Stomach (tissue), 9 donors: ENCODE data around the gene HMX1. TPM values are rescaled to one million over a fixed set of nuclear protein-coding genes. Genes with fewer than 3 reads are reported as not detected.

Source experiments
- DNase-seq, 2 donors: peaks; one replicate each; pipeline versions ENCODE4 v3.0.0 to v3.0.0-alpha.2; 2013 to 2019
- H3K27ac ChIP-seq, 5 donors: fragments of 200-600 bp in 4 of 5; sonication (generic) in 4 of 5; one replicate each; pipeline ENCODE4 v1.5.1; 2013 to 2019; ENCODE audit warnings: mild to moderate bottlenecking in 1 of 5, moderate library complexity in 1 of 5
- H3K27me3 ChIP-seq, 3 donors: fragments of 200-600 bp; sonication (generic); one replicate each; pipeline ENCODE4 v1.5.1; 2017 to 2019; ENCODE audit warnings: mixed run types in 1 of 3
- H3K36me3 ChIP-seq, 4 donors: fragments of 200-600 bp; sonication (generic); 1 replicate in 3 of 4; 2 replicates in 1 of 4; pipeline ENCODE4 v1.5.1; 2016 to 2019
- H3K4me1 ChIP-seq, 4 donors: fragments of 200-600 bp; sonication (generic); one replicate each; pipeline ENCODE4 v1.5.1; 2016 to 2019
- H3K4me3 ChIP-seq, 4 donors: fragments of 200-600 bp; sonication (generic) in 3 of 4; one replicate each; pipeline ENCODE4 v1.5.1; 2016 to 2019; ENCODE audit warnings: mild to moderate bottlenecking in 1 of 4
- H3K9me3 ChIP-seq, 4 donors: fragments of 200-600 bp; sonication (generic); one replicate each; pipeline ENCODE4 v1.5.1; 2016 to 2019
- CTCF ChIP-seq, 7 experiments: fragments of 450-650 bp in 4 of 7; fragments of 200-600 bp in 3 of 7; sonication (generic) in 3 of 7; IDR thresholded peaks; one replicate each; pipeline ENCODE4 v1.5.1; 2016 to 2019; ENCODE audit warnings: antibody characterized with exemption in 7 of 7, control low read depth in 2 of 7, mild to moderate bottlenecking in 1 of 7
- EP300 ChIP-seq: sonication (generic); formaldehyde crosslinking; IDR thresholded peaks from one replicate; pipeline ENCODE4 v1.6.1; 2017; ENCODE audit warnings: antibody characterized with exemption
- POLR2A ChIP-seq, 4 donors: fragments of 450-650 bp; IDR thresholded peaks; one replicate each; pipeline ENCODE4 v1.6.1; 2016; ENCODE audit warnings: antibody characterized with exemption in 4 of 4, control low read depth in 2 of 4, mild to moderate bottlenecking in 1 of 4, moderate library complexity in 1 of 4
- POLR2AphosphoS5 ChIP-seq, 3 donors: sonication (generic); formaldehyde crosslinking; IDR thresholded peaks; one replicate each; pipeline ENCODE4 v1.6.1; 2016; ENCODE audit warnings: antibody characterized with exemption in 3 of 3
- WGBS, 5 donors: extraction: QIAGEN DNeasy Blood & Tissue Kit in 3 of 5; methylation state at CpG; one replicate each; pipeline versions ENCODE4 v1.1.5 to v1.1.7; 2013 to 2018; 5-methylcytosine and 5-hydroxymethylcytosine counted together
- intact Hi-C: fragments of 100-400 bp; cut with DNase I; formaldehyde crosslinking; loops from one replicate; pipeline ENCODE4 v1.15.1; 2023; ENCODE audit warnings: low total_unique reads
- polyA plus RNA-seq, 3 donors: library from polyadenylated mRNA; stranded (reverse); fragments of 200-250 nt; gene quantifications; one replicate each; pipeline ENCODE4 v1.2.3, GENCODE V29; 2013
- total RNA-seq, 5 donors: library from RNA; depleted of rRNA; stranded (reverse); fragments of >200 nt; gene quantifications; one replicate each; pipeline versions ENCODE4 v1.1.0 to v1.2.3, GENCODE V29; 2014 to 2016
- donor health status: healthy with polysubstance abuse.
- donor health status: Bipolar disorder and iron deficiency.
- donor health status: healthy.

Gene HMX1
- total and polyA plus RNA-seq, 8 donors: 0.37 TPM; not detected in 7

GRCh38 chr4:8838296-8838960 lies 33.2 kb downstream of the HMX1 start:
- 72 to 80% (median 77%) methylated on average over 11 to 12 of the region's 12 CpGs for WGBS, 5 donors
- intact Hi-C loops: no loop called here
- H3K4me1 ChIP-seq: no peaks in the 10 kb centered on the region
- peaks cover 0 to 57% (median 0%) of the 10 kb centered on the region in 3 donors for H3K27me3 ChIP-seq
- TF ChIP-seq POLR2A (IDR thresholded peaks at IDR 0.05) (no peak), EP300 (no peak), POLR2AphosphoS5 (IDR thresholded peaks at IDR 0.05) (no peak), CTCF (IDR thresholded peaks at IDR 0.05) (no peak)
- H3K36me3 ChIP-seq: no peaks in the 10 kb centered on the region
- peaks cover 0 to 8% (median 4%) of the 10 kb centered on the region in 4 donors for H3K9me3 ChIP-seq
- no peak overlapping the region for H3K4me3 ChIP-seq
- no peak overlapping the region for H3K27ac ChIP-seq
- no peak for DNase-seq

- Histone ChIP-seq H3K27ac (no peak overlapping the region), H3K4me3 (no peak overlapping the region), H3K4me1 (no peaks in the 10 kb centered on the region), H3K27me3 (peaks cover 0 to 68% (median 0%) of the 10 kb centered on the region in 3 donors), H3K9me3 (no peaks in the 10 kb centered on the region), H3K36me3 (no peaks in the 10 kb centered on the region)
- TF ChIP-seq CTCF (IDR thresholded peaks at IDR 0.05): no peak
- TF ChIP-seq POLR2A (IDR thresholded peaks at IDR 0.05): no peak
- no peak for TF ChIP-seq POLR2AphosphoS5 (IDR thresholded peaks at IDR 0.05)
- no peak for TF ChIP-seq EP300
- intact Hi-C loops: no loop called here
- DNase-seq: no peak
- 49 to 57% (median 57%) methylated on average over 9 to 19 of the region's 19 CpGs for WGBS, 5 donors
These were observed 34.3 kb downstream of the HMX1 start for GRCh38 chr4:8837181-8837841.

- Histone ChIP-seq H3K36me3 (no peaks in the 10 kb centered on the region), H3K9me3 (no peaks in the 10 kb centered on the region), H3K27me3 (peaks cover 0 to 74% (median 0%) of the 10 kb centered on the region in 3 donors), H3K27ac (no peak overlapping the region), H3K4me1 (no peaks in the 10 kb centered on the region), H3K4me3 (no peak overlapping the region)
- DNase-seq: no peak
- 78 to 89% (median 80%) methylated on average over 14 to 18 of the region's 18 CpGs for WGBS, 5 donors
- intact Hi-C loops: no loop called here
- no peak for TF ChIP-seq POLR2A (IDR thresholded peaks at IDR 0.05)
- TF ChIP-seq POLR2AphosphoS5 (IDR thresholded peaks at IDR 0.05): no peak
- no peak for TF ChIP-seq CTCF (IDR thresholded peaks at IDR 0.05)
- no peak for TF ChIP-seq EP300
These were observed 34.9 kb downstream of the HMX1 start for GRCh38 chr4:8836664-8837171.

- DNase-seq: no peak
- no peaks in the 10 kb centered on the region for H3K9me3 ChIP-seq
- H3K4me3 ChIP-seq: no peak overlapping the region
- 72 to 81% (median 79%) methylated on average over 13 to 15 of the region's 15 CpGs for WGBS, 5 donors
- no peak overlapping the region for H3K27ac ChIP-seq
- H3K4me1 ChIP-seq: no peaks in the 10 kb centered on the region
- H3K36me3 ChIP-seq: no peaks in the 10 kb centered on the region
- TF ChIP-seq EP300 (no peak), POLR2A (IDR thresholded peaks at IDR 0.05) (no peak), CTCF (IDR thresholded peaks at IDR 0.05) (no peak), POLR2AphosphoS5 (IDR thresholded peaks at IDR 0.05) (no peak)
- intact Hi-C loops: no loop called here
- H3K27me3 ChIP-seq: peaks cover 0 to 78% (median 0%) of the 10 kb centered on the region in 3 donors
These were observed 35.9 kb downstream of the HMX1 start for GRCh38 chr4:8835521-8836365.
